ENCODE results near the gene NHEJ1.
"Not testable (repeated sequence)": the region's sequence is repeated elsewhere in the genome, so short reads cannot be mapped to it uniquely, and the experiment has no call there.

DNA sequence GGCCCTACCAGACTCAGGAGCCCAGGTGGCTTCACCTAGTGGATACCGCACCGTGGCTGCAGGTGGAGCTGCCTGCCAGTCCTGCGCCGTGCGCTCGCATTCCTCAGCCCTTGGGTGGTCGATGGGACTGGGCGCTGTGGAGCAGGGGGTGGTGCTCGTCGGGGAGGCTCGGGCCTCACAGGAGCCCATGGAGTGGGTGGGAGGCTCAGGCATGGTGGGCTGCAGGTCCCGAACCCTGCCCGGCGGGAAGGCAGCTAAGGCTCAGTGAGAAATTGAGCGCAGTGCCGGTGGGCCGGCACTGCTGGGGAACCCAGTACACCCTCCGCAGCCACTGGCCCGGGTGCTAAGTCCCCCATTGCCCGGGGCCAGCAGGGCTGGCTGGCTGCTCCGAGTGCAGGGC is 40.7 kb upstream of the NHEJ1 start:
- TF ChIP-seq YY1 (IDR thresholded peaks at IDR 0.05; ENCODE audit: insufficient read depth, insufficient read length); ZNF274 (IDR thresholded peaks at IDR 0.05; ENCODE audit: low read depth, low read length); SUZ12 (IDR thresholded peaks at IDR 0.05; ENCODE audit: extremely low read depth, insufficient read depth, insufficient read length): not testable (repeated sequence)
